GM12891 (cell line): ENCODE results near the gene GPC3.

Experiments used
- POLR2A ChIP-seq: IDR thresholded peaks from 2 replicates; pipeline ENCODE4 v1.6.1; 2011; ENCODE audit warnings: low read depth, low read length, control low read depth
- POLR2AphosphoS5 ChIP-seq: IDR thresholded peaks from 2 replicates; pipeline ENCODE4 v1.6.1; 2011; ENCODE audit warnings: low read depth, low read length, control low read depth
- POU2F2 ChIP-seq: IDR thresholded peaks from 2 replicates; pipeline ENCODE4 v1.6.1; 2011; ENCODE audit warnings: low read depth, mild to moderate bottlenecking, control low read depth, low read length, moderate library complexity
- TAF1 ChIP-seq: IDR thresholded peaks from 2 replicates; pipeline ENCODE4 v1.6.1; 2011; ENCODE audit warnings: low read depth, low read length, control low read depth

DNA sequence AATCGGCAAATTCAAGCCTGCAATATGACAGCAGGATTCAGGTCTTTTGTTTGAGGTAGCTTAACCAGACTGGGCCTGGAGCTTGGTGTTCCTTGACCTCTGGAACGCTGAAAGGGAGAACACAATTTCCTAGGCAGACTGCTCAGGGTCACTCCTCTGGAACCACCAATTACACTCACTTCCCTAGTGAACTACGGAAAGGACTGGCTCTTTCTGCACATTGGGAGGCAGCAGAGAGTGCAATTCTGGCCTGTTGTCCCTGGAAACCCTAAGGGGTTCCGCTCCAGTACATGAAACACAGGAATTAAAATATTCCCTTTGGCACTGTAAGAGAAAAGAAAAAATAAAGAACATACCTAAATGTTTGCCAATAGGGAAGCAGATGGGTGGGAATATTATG, 58.6 kb downstream of the GPC3 start:
- TF ChIP-seq POLR2AphosphoS5 (no peak), POLR2A (no peak), TAF1 (no peak), POU2F2 (no peak)
